Liver (tissue), 9 donors: ENCODE results near the gene WDR5. TPM values are rescaled to one million over a fixed set of nuclear protein-coding genes. Genes with fewer than 3 reads are reported as not detected.

Source experiments
- DNase-seq: peaks from one replicate; pipeline ENCODE4 v3.0.0-alpha.2; 2017; ENCODE audit warnings: low spot score
- H3K27ac ChIP-seq, 2 donors: one replicate each; pipeline ENCODE4 v1.7.0; 2013; ENCODE audit warnings: inconsistent platforms in 2 of 2, low read length in 2 of 2, control low read depth in 1 of 2, low read depth in 1 of 2, mild to moderate bottlenecking in 1 of 2
- H3K27me3 ChIP-seq, 4 donors: one replicate each; pipeline versions ENCODE4 v1.6.1 to v1.7.0; 2013; ENCODE audit warnings: low read length in 3 of 4, inconsistent platforms in 1 of 4, mild to moderate bottlenecking in 1 of 4, moderate library complexity in 1 of 4; ENCODE audit not compliant: control insufficient read depth in 4 of 4, insufficient read depth in 4 of 4
- H3K36me3 ChIP-seq, 4 donors: one replicate each; pipeline versions ENCODE4 v1.6.1 to v1.7.0; 2013; ENCODE audit warnings: low read length in 3 of 4, mild to moderate bottlenecking in 3 of 4, low read depth in 1 of 4, moderate library complexity in 1 of 4; ENCODE audit not compliant: control insufficient read depth in 4 of 4, insufficient read depth in 3 of 4
- H3K4me1 ChIP-seq, 4 donors: one replicate each; pipeline versions ENCODE4 v1.6.1 to v1.7.0; 2013; ENCODE audit warnings: low read length in 3 of 4, mild to moderate bottlenecking in 3 of 4, moderate library complexity in 1 of 4; ENCODE audit not compliant: control insufficient read depth in 4 of 4, insufficient read depth in 4 of 4
- H3K4me3 ChIP-seq, 3 donors: one replicate each; pipeline versions ENCODE4 v1.6.1 to v1.7.0; 2013; ENCODE audit warnings: low read length in 3 of 3, control low read depth in 1 of 3, low read depth in 1 of 3, mild to moderate bottlenecking in 1 of 3
- H3K9ac ChIP-seq, 2 donors: one replicate each; pipeline ENCODE4 v1.7.0; 2013; ENCODE audit warnings: low read length in 2 of 2, mild to moderate bottlenecking in 2 of 2, moderate library complexity in 2 of 2, control low read depth in 1 of 2, low read depth in 1 of 2
- H3K9me3 ChIP-seq, 4 donors: one replicate each; pipeline versions ENCODE4 v1.6.1 to v1.7.0; 2013; ENCODE audit warnings: low read length in 3 of 4; ENCODE audit not compliant: control insufficient read depth in 4 of 4
- ATF3 ChIP-seq: IDR thresholded peaks from 2 replicates; pipeline ENCODE4 v1.6.1; 2016; ENCODE audit warnings: antibody characterized with exemption
- CTCF ChIP-seq: fragments of 150-350 bp; IDR thresholded peaks from 2 replicates; pipeline ENCODE4 v1.5.1; 2017; ENCODE audit warnings: improper control_type of control experiment, low read depth, low read length; ENCODE audit not compliant: missing input control
- EGR1 ChIP-seq, 2 donors: IDR thresholded peaks; 2 replicates each; pipeline ENCODE4 v1.6.1; 2016 to 2018; ENCODE audit warnings: antibody characterized with exemption in 2 of 2, low read depth in 2 of 2
- FOXA1 ChIP-seq: IDR thresholded peaks from 2 replicates; pipeline ENCODE4 v1.6.1; 2016; ENCODE audit warnings: antibody characterized with exemption
- FOXA2 ChIP-seq: IDR thresholded peaks from 2 replicates; pipeline ENCODE4 v1.6.1; 2016; ENCODE audit warnings: antibody characterized with exemption
- GABPA ChIP-seq, 2 donors: IDR thresholded peaks in 1 of 2; conservative IDR thresholded peaks in 1 of 2; 2 replicates each; pipeline ENCODE4 v1.6.1; 2016; ENCODE audit warnings: antibody characterized with exemption in 2 of 2, mild to moderate bottlenecking in 1 of 2, moderate library complexity in 1 of 2
- HNF4A ChIP-seq, 2 donors: conservative IDR thresholded peaks; 2 replicates each; pipeline ENCODE4 v1.6.1; 2016; ENCODE audit warnings: antibody characterized with exemption in 2 of 2, mild to moderate bottlenecking in 2 of 2
- HNF4G ChIP-seq: IDR thresholded peaks from 2 replicates; pipeline ENCODE4 v1.6.1; 2016; ENCODE audit warnings: antibody characterized with exemption
- JUND ChIP-seq, 2 donors: IDR thresholded peaks; 2 replicates each; pipeline ENCODE4 v1.6.1; 2016; ENCODE audit warnings: antibody characterized with exemption in 2 of 2
- MAX ChIP-seq: IDR thresholded peaks from 2 replicates; pipeline ENCODE4 v1.6.1; 2016; ENCODE audit warnings: antibody characterized with exemption
- RAD21 ChIP-seq, 2 donors: IDR thresholded peaks; 2 replicates each; pipeline ENCODE4 v1.6.1; 2016; ENCODE audit warnings: antibody characterized with exemption in 2 of 2, mild to moderate bottlenecking in 2 of 2
- RXRA ChIP-seq, 2 donors: IDR thresholded peaks; 2 replicates each; pipeline ENCODE4 v1.6.1; 2017 to 2018; ENCODE audit warnings: antibody characterized with exemption in 2 of 2, mild to moderate bottlenecking in 1 of 2
- SP1 ChIP-seq: IDR thresholded peaks from 2 replicates; pipeline ENCODE4 v1.6.1; 2018; ENCODE audit warnings: antibody characterized with exemption, mild to moderate bottlenecking
- TAF1 ChIP-seq: conservative IDR thresholded peaks from 2 replicates; pipeline ENCODE4 v1.6.1; 2016; ENCODE audit warnings: antibody characterized with exemption, mild to moderate bottlenecking
- YY1 ChIP-seq: IDR thresholded peaks from 2 replicates; pipeline ENCODE4 v1.6.1; 2016; ENCODE audit warnings: antibody characterized with exemption, mild to moderate bottlenecking
- ZBTB33 ChIP-seq: IDR thresholded peaks from 2 replicates; pipeline ENCODE4 v1.6.1; 2016; ENCODE audit warnings: antibody characterized with exemption
- WGBS: extraction: QIAGEN DNeasy Blood & Tissue Kit; methylation state at CpG from one replicate; pipeline ENCODE4 v1.1.7; 2013; 5-methylcytosine and 5-hydroxymethylcytosine counted together
- polyA plus RNA-seq, 2 donors: library from polyadenylated mRNA; stranded (reverse) in 1 of 2; unstranded in 1 of 2; fragments of 200-250 nt in 1 of 2; fragments of >200 nt in 1 of 2; fragmentation: Nextera tagmentation in 1 of 2; extraction: Ambion mirVana in 1 of 2; gene quantifications; one replicate each; pipeline versions ENCODE4 v1.2.1 to v1.2.3, GENCODE V29; 2013 to 2015
- total RNA-seq, 2 donors: library from RNA; depleted of rRNA; stranded (reverse); fragments of >200 nt; gene quantifications; one replicate each; pipeline ENCODE4 v1.2.3, GENCODE V29; 2014
- donor health status: healthy.
- donor health status: healthy.
- donor health status: healthy.
- donor health status: healthy.
- donor health status: healthy.

WDR5 gene
- total and polyA plus RNA-seq, 4 donors, result 11.1 to 21.6 (median 14.6) TPM

- no peak overlapping the region for H3K4me3 ChIP-seq
- peaks cover 34 to 74% (median 61%) of the 10 kb centered on the region in 4 donors for H3K4me1 ChIP-seq
- peak overlapping the region in 1 of 2 donors; percentile 50 for H3K9ac ChIP-seq
- no peaks in the 10 kb centered on the region for H3K36me3 ChIP-seq
- peak overlapping the region; percentile 89 to 93 for H3K27ac ChIP-seq
- TF ChIP-seq HNF4G, result no peak
- TF ChIP-seq YY1, result no peak
- no peak for TF ChIP-seq RAD21 (IDR thresholded peaks at IDR 0.05)
- no peak for TF ChIP-seq EGR1 (IDR thresholded peaks at IDR 0.05; ENCODE audit: low read depth in 2 of 2)
- no peak for TF ChIP-seq CTCF
- TF ChIP-seq SP1, result no peak
- H3K27me3 ChIP-seq, result no peaks in the 10 kb centered on the region
- 82% methylated on average over 6 of the region's 6 CpGs for WGBS
- no peak for DNase-seq
- no peaks in the 10 kb centered on the region for H3K9me3 ChIP-seq
Measured at GRCh38 chr9:134179595-134179917, 43.7 kb downstream of the WDR5 start.

- Histone ChIP-seq H3K4me3 (no peak overlapping the region), H3K36me3 (no peaks in the 10 kb centered on the region), H3K9me3 (no peaks in the 10 kb centered on the region), H3K27me3 (no peaks in the 10 kb centered on the region), H3K9ac (no peak overlapping the region), H3K27ac (peak overlapping the region; percentile 89 to 93), H3K4me1 (peaks cover 28 to 68% (median 56%) of the 10 kb centered on the region in 4 donors)
- DNase-seq, result no peak
- WGBS, result 91% methylated on average over 29 of the region's 29 CpGs
- TF ChIP-seq RXRA (IDR thresholded peaks at IDR 0.05) (no peak), SP1 (no peak), HNF4A (conservative IDR thresholded peaks at IDR 0.05) (no peak), GABPA (IDR thresholded peaks at IDR 0.05 in 1 of 2, conservative IDR thresholded peaks at IDR 0.05 in 1 of 2) (no peak), JUND (IDR thresholded peaks at IDR 0.05) (no peak), RAD21 (IDR thresholded peaks at IDR 0.05) (no peak), ATF3 (no peak), HNF4G (no peak), TAF1 (no peak), ZBTB33 (no peak), YY1 (no peak), MAX (no peak), FOXA2 (no peak), CTCF (no peak), EGR1 (IDR thresholded peaks at IDR 0.05; ENCODE audit: low read depth in 2 of 2) (no peak), FOXA1 (no peak)
Measured at GRCh38 chr9:134179918-134180785, 44.3 kb downstream of the WDR5 start.
